Esophagus squamous epithelium (tissue), 5 donors: ENCODE results near the gene PPP1R37. TPM values are rescaled to one million over a fixed set of nuclear protein-coding genes. Genes with fewer than 3 reads are reported as not detected.

Experiments
- DNase-seq: peaks from one replicate; lab custom pipeline; 2025; lab: John Stamatoyannopoulos, UW
- H3K27ac ChIP-seq, 4 donors: fragments of 200-600 bp; sonication (generic); one replicate each; pipeline ENCODE4 v1.5.1; 2016 to 2019; ENCODE audit warnings: mild to moderate bottlenecking in 1 of 4
- H3K27me3 ChIP-seq, 4 donors: fragments of 200-600 bp; sonication (generic); 1 replicate in 3 of 4; 2 replicates in 1 of 4; pipeline versions ENCODE4 v1.5.1 to v1.6.0; 2017 to 2021; ENCODE audit warnings: antibody characterized with exemption in 1 of 4
- H3K36me3 ChIP-seq, 3 donors: fragments of 200-600 bp; sonication (generic); one replicate each; pipeline ENCODE4 v1.5.1; 2016 to 2019
- H3K4me1 ChIP-seq, 3 donors: fragments of 200-600 bp; sonication (generic); one replicate each; pipeline ENCODE4 v1.5.1; 2017 to 2019
- H3K4me3 ChIP-seq, 4 donors: fragments of 200-600 bp; sonication (generic); 1 replicate in 3 of 4; 2 replicates in 1 of 4; pipeline ENCODE4 v1.5.1; 2016 to 2019; ENCODE audit warnings: mild to moderate bottlenecking in 2 of 4, moderate library complexity in 1 of 4
- H3K9me3 ChIP-seq, 3 donors: fragments of 200-600 bp; sonication (generic); one replicate each; pipeline ENCODE4 v1.5.1; 2016 to 2019
- CTCF ChIP-seq, 6 experiments: fragments of 450-650 bp in 4 of 6; fragments of 200-600 bp in 2 of 6; sonication (generic) in 2 of 6; IDR thresholded peaks; one replicate each; pipeline ENCODE4 v1.5.1; 2016 to 2019; ENCODE audit warnings: antibody characterized with exemption in 6 of 6, mild to moderate bottlenecking in 4 of 6, moderate library complexity in 4 of 6
- POLR2A ChIP-seq, 4 donors: fragments of 450-650 bp; IDR thresholded peaks; one replicate each; pipeline ENCODE4 v1.6.1; 2017; ENCODE audit warnings: antibody characterized with exemption in 4 of 4, mild to moderate bottlenecking in 4 of 4, moderate library complexity in 3 of 4
- WGBS, 2 donors: methylation state at CpG; one replicate each; pipeline ENCODE4 v1.1.5; 2018; 5-methylcytosine and 5-hydroxymethylcytosine counted together
- intact Hi-C: fragments of 100-400 bp; cut with DNase I; formaldehyde crosslinking; loops from one replicate; pipeline ENCODE4 v1.15.0; 2022
- total RNA-seq, 4 donors: library from RNA; depleted of rRNA; stranded (reverse); fragments of >200 nt; gene quantifications; one replicate each; pipeline ENCODE4 v1.1.0, GENCODE V29; 2016
- donor health status: DM: yes; HTN: yes; CAD: no.

Gene PPP1R37
- total RNA-seq, 4 donors from 2014 or later, result 25.1 to 35.5 (median 30.8) TPM

- H3K27ac ChIP-seq, result peak overlapping the region; percentile 58 to 95 (median 72)
These were observed 22.0 kb upstream of the PPP1R37 start for GRCh38 chr19:45070861-45071544.

GRCh38 chr19:45071545-45071938, 21.4 kb upstream of the PPP1R37 start:
- intact Hi-C loops, result no loop called here
- H3K27ac ChIP-seq, result peak overlapping the region; percentile 58 to 95 (median 72)
- peaks cover 23 to 59% (median 42%) of the 10 kb centered on the region in 3 donors for H3K36me3 ChIP-seq
- peak overlapping the region in 3 of 4 donors; percentile 3 to 19 (median 12) for H3K4me3 ChIP-seq
- H3K4me1 ChIP-seq, result peaks cover 38 to 96% (median 55%) of the 10 kb centered on the region in 3 donors
- no peaks in the 10 kb centered on the region for H3K27me3 ChIP-seq
- TF ChIP-seq POLR2A (IDR thresholded peaks at IDR 0.05) (no peak), CTCF (IDR thresholded peaks at IDR 0.05) (no peak)
- DNase-seq, result no peak
- 43 to 49% methylated on average over 13 to 14 of the region's 25 CpGs for WGBS, 2 donors
- H3K9me3 ChIP-seq, result no peaks in the 10 kb centered on the region

More at GRCh38 chr19:45070861-45071544, 22.0 kb upstream of the PPP1R37 start:
- TF ChIP-seq POLR2A (IDR thresholded peaks at IDR 0.05), result no peak
- TF ChIP-seq CTCF (IDR thresholded peaks at IDR 0.05), result no peak
- H3K4me1 ChIP-seq, result peaks cover 38 to 91% (median 53%) of the 10 kb centered on the region in 3 donors
- WGBS, 2 donors, result 43 to 65% methylated on average over 4 to 9 of the region's 19 CpGs
- peaks cover 23 to 65% (median 42%) of the 10 kb centered on the region in 3 donors for H3K36me3 ChIP-seq
- no peak for DNase-seq
- no peaks in the 10 kb centered on the region for H3K9me3 ChIP-seq
- H3K27me3 ChIP-seq, result no peaks in the 10 kb centered on the region
- intact Hi-C loops, result no loop called here
- peak overlapping the region in 2 of 4 donors; percentile 12 to 19 for H3K4me3 ChIP-seq

GRCh38 chr19:45071969-45072790, 20.8 kb upstream of the PPP1R37 start:
- no peak for TF ChIP-seq POLR2A (IDR thresholded peaks at IDR 0.05)
- TF ChIP-seq CTCF (IDR thresholded peaks at IDR 0.05), result no peak
- no peak for DNase-seq
- peaks cover 44 to 100% (median 62%) of the 10 kb centered on the region in 3 donors for H3K4me1 ChIP-seq
- peak overlapping the region in 2 of 4 donors; percentile 3 to 19 for H3K4me3 ChIP-seq
- H3K36me3 ChIP-seq, result peaks cover 17 to 53% (median 40%) of the 10 kb centered on the region in 3 donors
- no peaks in the 10 kb centered on the region for H3K27me3 ChIP-seq
- no peaks in the 10 kb centered on the region for H3K9me3 ChIP-seq
- intact Hi-C loops, result no loop called here
- peak overlapping the region in 3 of 4 donors; percentile 66 to 95 (median 77) for H3K27ac ChIP-seq
- 12 to 52% methylated on average over 2 of the region's 34 CpGs for WGBS, 2 donors

GRCh38 chr19:45074744-45075300, 18.2 kb upstream of the PPP1R37 start:
- Histone ChIP-seq H3K4me1 (peaks cover 52 to 92% (median 60%) of the 10 kb centered on the region in 3 donors), H3K4me3 (peak overlapping the region; percentile 55 to 83 (median 80)), H3K27me3 (no peaks in the 10 kb centered on the region), H3K27ac (peak overlapping the region; percentile 82 to 95 (median 90)), H3K36me3 (peaks cover 8 to 26% (median 17%) of the 10 kb centered on the region in 3 donors), H3K9me3 (no peaks in the 10 kb centered on the region)
- WGBS, 2 donors, result 46 to 65% methylated on average over 5 to 10 of the region's 11 CpGs
- TF ChIP-seq POLR2A (IDR thresholded peaks at IDR 0.05) (no peak), CTCF (IDR thresholded peaks at IDR 0.05) (no peak)
- intact Hi-C loops, result no loop called here
- no peak for DNase-seq
